Adipocyte (in vitro differentiated cells): Measurements from ENCODE around the gene SYAP1.

Experiments used
- DNase-seq: peaks from one replicate; pipeline ENCODE4 v3.0.0-alpha.2; 2015; ENCODE audit warnings: low read depth
- H3K27me3 ChIP-seq: replicated peaks from 2 replicates; pipeline ENCODE4 v1.7.0; 2013; ENCODE audit warnings: mild to moderate bottlenecking, low read length, moderate library complexity; ENCODE audit not compliant: control insufficient read depth, insufficient read depth
- H3K36me3 ChIP-seq: 2 replicates; pipeline ENCODE4 v1.7.0; 2013; ENCODE audit warnings: low read length, mild to moderate bottlenecking, moderate library complexity; ENCODE audit not compliant: control insufficient read depth, insufficient read depth, severe bottlenecking
- H3K4me1 ChIP-seq: 2 replicates; pipeline ENCODE4 v1.7.0; 2013; ENCODE audit warnings: mild to moderate bottlenecking, low read length, moderate library complexity; ENCODE audit not compliant: control insufficient read depth, insufficient read depth
- H3K4me3 ChIP-seq: 2 replicates; pipeline ENCODE4 v1.7.0; 2013; ENCODE audit warnings: mild to moderate bottlenecking, low read length, moderate library complexity
- H3K9ac ChIP-seq: 2 replicates; pipeline ENCODE4 v1.7.0; 2013; ENCODE audit warnings: mild to moderate bottlenecking, low read length, moderate library complexity
- H3K9me3 ChIP-seq: 2 replicates; pipeline ENCODE4 v1.7.0; 2013; ENCODE audit warnings: mild to moderate bottlenecking, low read length, moderate library complexity; ENCODE audit not compliant: control insufficient read depth

The SYAP1 gene

DNA sequence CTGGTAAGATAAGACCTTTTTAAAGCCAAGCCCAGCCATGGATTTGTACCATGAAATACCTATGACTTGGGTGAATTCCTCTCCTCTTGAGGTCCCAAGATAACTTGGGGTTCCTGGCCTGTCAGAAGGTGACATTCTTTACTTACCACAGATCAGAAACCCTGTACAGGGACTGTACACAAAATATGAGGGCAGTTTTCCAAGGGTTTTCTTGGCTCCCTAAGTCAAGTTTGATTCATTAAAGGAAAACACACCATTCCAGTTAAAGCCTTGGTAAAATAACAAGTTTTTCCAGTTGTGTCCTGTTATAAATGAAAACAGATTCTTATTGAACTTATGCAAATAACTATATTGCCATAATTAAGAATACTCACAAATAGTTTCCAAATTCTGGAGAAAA is 8.2 kb downstream of the SYAP1 start:
- H3K4me3 ChIP-seq = no peak overlapping the region
- no peaks in the 10 kb centered on the region for H3K27me3 ChIP-seq
- peaks cover under 1% of the 10 kb centered on the region for H3K4me1 ChIP-seq
- no peak overlapping the region for H3K9ac ChIP-seq
- H3K36me3 ChIP-seq = peaks cover 4% of the 10 kb centered on the region
- no peak for DNase-seq
- no peaks in the 10 kb centered on the region for H3K9me3 ChIP-seq

DNA sequence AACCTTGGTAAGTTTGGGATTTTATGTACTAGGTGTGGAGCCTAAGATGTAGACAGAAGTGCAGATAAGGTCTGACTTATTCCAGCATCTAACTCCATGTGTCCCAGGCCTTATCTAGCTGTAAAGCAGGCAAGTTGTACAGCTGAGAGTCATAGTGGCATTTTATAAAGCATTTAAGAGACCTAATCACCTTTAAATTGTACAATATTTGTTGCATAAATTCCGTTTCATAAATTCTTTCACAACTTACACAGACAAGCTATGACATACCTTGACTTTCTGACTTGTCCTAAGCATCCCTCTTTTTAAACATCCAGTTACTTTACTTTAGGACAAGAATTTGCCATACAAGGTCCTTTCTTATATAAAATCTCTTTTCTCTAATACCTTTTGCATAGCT is 11.0 kb downstream of the SYAP1 start:
- H3K4me1 ChIP-seq = no peaks in the 10 kb centered on the region

DNA sequence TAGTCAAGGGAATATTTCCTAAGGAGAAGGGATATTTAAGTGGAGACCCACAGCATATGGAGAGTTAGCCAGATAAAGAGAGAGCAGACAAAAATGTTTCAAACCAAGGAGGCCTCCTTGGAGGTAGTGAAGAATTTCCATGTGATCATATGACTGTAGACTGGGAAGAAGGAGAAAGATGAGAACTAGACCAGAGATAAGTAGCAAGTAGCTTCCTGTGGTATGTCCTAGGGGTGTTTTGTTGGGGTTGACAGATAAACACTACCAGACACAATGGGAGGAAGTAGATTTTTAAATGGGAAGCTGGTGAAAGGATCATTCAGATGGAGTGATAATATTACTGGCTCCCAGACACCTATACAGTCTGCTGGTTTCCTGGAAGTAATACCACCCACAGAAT is 13.6 kb downstream of the SYAP1 start:
- DNase-seq = no peak
- Histone ChIP-seq H3K4me1 (no peaks in the 10 kb centered on the region), H3K27me3 (no peaks in the 10 kb centered on the region), H3K36me3 (peaks cover 24% of the 10 kb centered on the region), H3K9ac (no peak overlapping the region), H3K9me3 (no peaks in the 10 kb centered on the region), H3K4me3 (no peak overlapping the region)

More for the DNA sequence above, 11.0 kb downstream of the SYAP1 start:
- Histone ChIP-seq H3K27me3 (no peaks in the 10 kb centered on the region), H3K4me3 (no peak overlapping the region), H3K9ac (no peak overlapping the region), H3K36me3 (no peaks in the 10 kb centered on the region), H3K9me3 (no peaks in the 10 kb centered on the region)
- no peak for DNase-seq

DNA sequence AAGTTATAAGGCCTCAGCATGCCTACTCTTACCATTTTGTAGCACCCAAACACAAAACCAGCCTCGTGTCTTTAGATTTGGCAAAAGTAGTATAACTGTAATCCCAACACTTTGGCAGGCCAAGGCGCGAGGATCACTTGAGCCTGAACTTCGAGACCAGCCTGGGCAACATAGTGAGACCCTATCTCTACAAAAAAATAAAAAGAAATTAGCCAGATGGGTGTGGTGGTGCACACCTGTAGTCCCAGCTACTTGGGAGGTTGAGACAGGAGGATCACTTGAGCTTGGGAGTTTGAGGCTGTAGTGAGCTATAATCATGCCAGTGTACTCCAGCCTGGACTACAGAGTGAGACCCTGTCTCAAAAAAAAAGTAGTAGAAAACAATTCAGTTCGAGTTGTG is 17.6 kb downstream of the SYAP1 start:
- no peak for DNase-seq
- Histone ChIP-seq H3K9ac (no peak overlapping the region), H3K36me3 (peaks cover 46% of the 10 kb centered on the region), H3K9me3 (no peaks in the 10 kb centered on the region), H3K4me1 (peaks cover 14% of the 10 kb centered on the region), H3K27me3 (no peaks in the 10 kb centered on the region), H3K4me3 (no peak overlapping the region)

DNA sequence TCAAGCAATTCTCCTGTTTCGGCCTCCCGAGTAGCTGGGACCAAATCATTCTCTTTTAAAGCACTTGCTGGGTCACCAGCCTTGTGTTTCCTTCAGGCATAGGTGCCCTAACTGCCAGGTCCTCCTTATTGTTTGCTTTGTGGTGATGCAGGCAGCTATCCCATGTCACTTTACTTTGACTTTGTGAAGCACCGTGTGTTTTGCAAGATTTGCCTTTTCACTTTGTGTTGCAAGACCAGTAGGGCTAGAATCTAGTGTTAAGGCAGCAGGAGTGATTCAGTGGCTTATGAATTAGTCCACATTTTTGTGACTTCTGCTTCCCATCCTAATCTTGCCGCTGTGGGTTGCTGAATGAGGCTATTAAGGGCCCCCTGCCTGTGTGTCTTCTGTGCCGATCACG is 20.2 kb downstream of the SYAP1 start:
- no peak overlapping the region for H3K9ac ChIP-seq
- H3K4me1 ChIP-seq = peaks cover 17% of the 10 kb centered on the region
- H3K36me3 ChIP-seq = peaks cover 63% of the 10 kb centered on the region
- DNase-seq = peak; percentile 9
- no peak overlapping the region for H3K4me3 ChIP-seq
- H3K9me3 ChIP-seq = no peaks in the 10 kb centered on the region
- H3K27me3 ChIP-seq = no peaks in the 10 kb centered on the region

- peak; percentile 39 for DNase-seq
- H3K27me3 ChIP-seq = no peaks in the 10 kb centered on the region
- peaks cover 17% of the 10 kb centered on the region for H3K4me1 ChIP-seq
- peaks cover 66% of the 10 kb centered on the region for H3K36me3 ChIP-seq
- H3K9me3 ChIP-seq = no peaks in the 10 kb centered on the region
- no peak overlapping the region for H3K4me3 ChIP-seq
- no peak overlapping the region for H3K9ac ChIP-seq
Observed at GRCh38 chrX:16743604-16744325, 24.4 kb downstream of the SYAP1 start.

DNA sequence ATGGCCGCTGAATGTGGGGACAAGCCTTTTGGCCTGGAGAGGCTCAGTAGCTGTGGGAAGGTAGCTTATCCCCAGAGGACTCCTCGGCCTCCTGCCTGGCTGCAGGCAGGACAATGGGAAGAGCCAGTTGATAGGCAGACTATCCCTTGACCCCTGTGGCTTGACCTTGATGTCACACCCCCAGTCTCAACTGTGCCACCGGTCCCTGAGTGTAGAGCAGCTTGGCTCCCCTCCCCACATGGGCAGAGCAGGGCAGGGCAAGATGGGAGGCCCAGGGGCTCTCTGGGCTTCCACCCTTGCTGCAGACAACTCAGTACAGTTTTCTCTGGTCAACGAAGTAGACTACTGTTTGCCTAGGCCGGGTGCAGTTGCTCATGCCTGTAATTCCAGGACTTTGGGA is 25.7 kb downstream of the SYAP1 start:
- no peak for DNase-seq
- no peaks in the 10 kb centered on the region for H3K27me3 ChIP-seq
- H3K9ac ChIP-seq = no peak overlapping the region
- H3K9me3 ChIP-seq = no peaks in the 10 kb centered on the region
- H3K4me3 ChIP-seq = no peak overlapping the region
- H3K4me1 ChIP-seq = peaks cover 6% of the 10 kb centered on the region
- peaks cover 73% of the 10 kb centered on the region for H3K36me3 ChIP-seq

DNA sequence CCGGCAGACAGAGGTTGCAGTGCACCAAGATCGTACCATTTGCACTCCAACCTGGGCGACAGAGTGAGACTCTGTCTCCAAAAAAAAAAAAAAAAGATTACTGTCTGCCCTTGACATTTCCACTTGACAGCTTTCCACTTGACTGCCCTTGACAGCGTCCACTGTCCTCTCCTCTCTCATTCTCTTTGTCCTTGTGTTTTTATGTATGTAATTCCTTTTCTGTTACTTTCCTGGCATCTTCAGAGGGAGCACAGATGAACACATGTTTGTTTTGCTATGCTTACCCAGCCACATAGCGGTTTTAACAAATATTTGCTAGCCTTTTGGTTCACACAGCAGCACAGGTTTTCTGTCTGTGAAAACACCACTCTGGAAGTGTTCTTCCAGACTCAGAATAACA is 26.2 kb downstream of the SYAP1 start:
- DNase-seq = no peak
- peaks cover 78% of the 10 kb centered on the region for H3K36me3 ChIP-seq
- H3K4me3 ChIP-seq = no peak overlapping the region
- no peak overlapping the region for H3K9ac ChIP-seq
- H3K9me3 ChIP-seq = no peaks in the 10 kb centered on the region
- no peaks in the 10 kb centered on the region for H3K27me3 ChIP-seq
- H3K4me1 ChIP-seq = peaks cover 4% of the 10 kb centered on the region

DNA sequence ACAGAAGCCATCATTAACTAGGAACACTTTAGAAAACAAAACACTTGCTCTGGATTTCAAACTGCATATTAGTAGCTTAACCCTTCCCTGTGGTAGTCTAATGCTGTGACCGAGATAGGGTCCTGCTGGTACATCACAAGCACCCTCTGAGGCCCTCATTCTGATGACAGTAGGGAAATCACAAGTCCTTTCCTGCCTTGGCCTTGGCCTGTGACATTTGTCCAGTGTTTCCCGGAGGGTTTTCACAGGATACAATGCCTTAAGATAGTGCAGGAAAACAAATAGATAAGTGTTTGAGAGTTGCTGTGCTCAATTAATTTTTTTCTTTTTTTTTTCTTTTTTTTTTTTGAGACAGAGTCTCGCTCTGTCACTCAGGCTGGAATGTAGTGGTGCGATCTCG is 29.0 kb downstream of the SYAP1 start:
- Histone ChIP-seq H3K27me3 (no peaks in the 10 kb centered on the region), H3K9me3 (no peaks in the 10 kb centered on the region), H3K36me3 (peaks cover 68% of the 10 kb centered on the region), H3K4me3 (no peak overlapping the region), H3K4me1 (peaks cover 4% of the 10 kb centered on the region), H3K9ac (no peak overlapping the region)
- DNase-seq = no peak

- no peak for DNase-seq
- H3K27me3 ChIP-seq = no peaks in the 10 kb centered on the region
- H3K9ac ChIP-seq = no peak overlapping the region
- no peak overlapping the region for H3K4me3 ChIP-seq
- no peaks in the 10 kb centered on the region for H3K9me3 ChIP-seq
- H3K4me1 ChIP-seq = no peaks in the 10 kb centered on the region
- peaks cover 57% of the 10 kb centered on the region for H3K36me3 ChIP-seq
Observed at GRCh38 chrX:16750136-16750535, 30.7 kb downstream of the SYAP1 start.

DNA sequence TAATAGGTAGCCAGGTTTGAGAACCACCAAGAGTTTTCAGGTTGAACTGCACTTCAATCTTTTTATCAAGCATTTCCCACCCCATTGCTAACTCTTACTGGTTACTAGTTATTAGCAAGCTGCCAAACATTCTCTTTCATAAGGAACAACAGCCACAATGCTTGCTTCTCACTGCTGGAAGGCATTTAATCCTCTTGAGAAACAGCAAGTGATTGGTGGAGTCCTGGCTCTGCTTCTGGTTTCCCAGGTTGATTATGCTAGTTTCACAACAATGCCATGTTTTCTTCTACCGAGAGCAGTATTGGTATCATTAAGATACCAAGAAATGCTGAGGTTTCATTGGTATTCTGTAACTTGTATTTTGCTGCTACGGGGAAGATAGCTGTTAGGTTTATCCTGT is 34.6 kb downstream of the SYAP1 start:
- Histone ChIP-seq H3K4me3 (no peak overlapping the region), H3K27me3 (no peaks in the 10 kb centered on the region), H3K9me3 (no peaks in the 10 kb centered on the region), H3K36me3 (peaks cover 59% of the 10 kb centered on the region), H3K4me1 (no peaks in the 10 kb centered on the region), H3K9ac (no peak overlapping the region)
- DNase-seq = no peak

DNA sequence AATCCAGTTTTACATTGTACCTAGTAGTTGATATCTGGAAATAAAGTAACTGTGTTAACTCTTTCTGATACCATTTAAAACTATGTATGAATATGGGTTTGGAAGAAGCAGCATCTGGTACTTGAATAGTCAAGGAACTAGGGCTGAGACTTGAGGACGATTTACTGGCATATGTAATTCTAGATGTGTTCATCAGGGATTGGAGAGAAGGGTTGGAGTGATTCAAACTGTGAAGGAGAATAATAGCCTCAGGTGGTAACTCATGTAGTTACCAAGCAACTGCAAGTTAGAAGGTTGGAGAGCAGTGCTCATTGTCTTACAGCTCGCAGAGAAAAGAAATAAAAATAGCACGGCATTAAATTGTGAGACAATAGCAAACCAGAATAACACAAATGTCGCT is 37.3 kb downstream of the SYAP1 start:
- H3K9me3 ChIP-seq = no peaks in the 10 kb centered on the region
- H3K4me3 ChIP-seq = no peak overlapping the region
- no peaks in the 10 kb centered on the region for H3K4me1 ChIP-seq
- no peak overlapping the region for H3K9ac ChIP-seq
- no peak for DNase-seq
- no peaks in the 10 kb centered on the region for H3K27me3 ChIP-seq
- H3K36me3 ChIP-seq = peaks cover 67% of the 10 kb centered on the region
